ENCODE results near the gene CHAF1A.

DNA sequence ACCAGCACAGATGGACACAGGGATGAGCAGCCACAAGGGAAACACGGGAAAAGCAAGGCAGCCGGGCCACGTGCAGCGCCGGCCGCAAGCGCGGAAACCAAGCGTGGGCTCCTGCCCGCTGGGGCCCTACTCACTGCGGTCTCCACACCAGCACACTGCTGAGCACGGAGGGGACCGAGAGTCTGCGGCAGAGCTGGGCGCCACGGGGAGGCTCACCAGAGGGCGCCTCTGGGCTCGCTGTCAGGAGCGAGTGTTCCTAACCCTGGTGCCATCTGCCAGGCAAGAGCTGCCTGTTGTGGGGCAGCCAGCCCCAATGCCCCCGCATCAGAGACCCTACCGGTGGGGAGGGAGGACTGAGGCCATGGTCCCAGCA, 32.6 kb upstream of the CHAF1A start:
- TF ChIP-seq, protein P1, sequence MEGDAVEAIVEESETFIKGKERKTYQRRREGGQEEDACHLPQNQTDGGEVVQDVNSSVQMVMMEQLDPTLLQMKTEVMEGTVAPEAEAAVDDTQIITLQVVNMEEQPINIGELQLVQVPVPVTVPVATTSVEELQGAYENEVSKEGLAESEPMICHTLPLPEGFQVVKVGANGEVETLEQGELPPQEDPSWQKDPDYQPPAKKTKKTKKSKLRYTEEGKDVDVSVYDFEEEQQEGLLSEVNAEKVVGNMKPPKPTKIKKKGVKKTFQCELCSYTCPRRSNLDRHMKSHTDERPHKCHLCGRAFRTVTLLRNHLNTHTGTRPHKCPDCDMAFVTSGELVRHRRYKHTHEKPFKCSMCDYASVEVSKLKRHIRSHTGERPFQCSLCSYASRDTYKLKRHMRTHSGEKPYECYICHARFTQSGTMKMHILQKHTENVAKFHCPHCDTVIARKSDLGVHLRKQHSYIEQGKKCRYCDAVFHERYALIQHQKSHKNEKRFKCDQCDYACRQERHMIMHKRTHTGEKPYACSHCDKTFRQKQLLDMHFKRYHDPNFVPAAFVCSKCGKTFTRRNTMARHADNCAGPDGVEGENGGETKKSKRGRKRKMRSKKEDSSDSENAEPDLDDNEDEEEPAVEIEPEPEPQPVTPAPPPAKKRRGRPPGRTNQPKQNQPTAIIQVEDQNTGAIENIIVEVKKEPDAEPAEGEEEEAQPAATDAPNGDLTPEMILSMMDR (conservative IDR thresholded peaks at IDR 0.05 in 1 of 2, IDR thresholded peaks at IDR 0.05 in 1 of 2; ENCODE audit: low read depth in 1 of 2, low read length in 2 of 2): peak; percentile 28 to 52
- no peak for TF ChIP-seq EZH2 (IDR thresholded peaks at IDR 0.05; ENCODE audit: low read length, missing control alignments)
